Measurements from ENCODE around the gene NLRC5.

Gene NLRC5

DNA sequence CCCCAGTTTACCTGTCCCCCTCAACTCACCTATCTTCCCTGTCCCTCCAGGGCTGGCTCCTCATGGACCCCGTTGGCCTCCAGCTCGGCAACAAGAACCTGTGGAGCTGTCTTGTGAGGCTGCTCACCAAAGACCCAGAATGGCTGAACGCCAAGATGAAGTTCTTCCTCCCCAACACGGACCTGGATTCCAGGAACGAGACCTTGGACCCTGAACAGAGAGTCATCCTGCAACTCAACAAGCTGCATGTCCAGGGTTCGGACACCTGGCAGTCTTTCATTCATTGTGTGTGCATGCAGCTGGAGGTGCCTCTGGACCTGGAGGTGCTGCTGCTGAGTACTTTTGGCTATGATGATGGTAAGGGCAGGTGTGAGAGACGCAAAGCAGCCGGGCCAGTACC, 31.3 kb downstream of the NLRC5 start:
- in situ Hi-C loops (cut with MboI; ENCODE audit: low sequenced_read_pairs): no loop called here

- in situ Hi-C loops (cut with MboI; ENCODE audit: low sequenced_read_pairs): no loop called here
Measured at GRCh38 chr16:57021757-57022156, 32.4 kb downstream of the NLRC5 start.

DNA sequence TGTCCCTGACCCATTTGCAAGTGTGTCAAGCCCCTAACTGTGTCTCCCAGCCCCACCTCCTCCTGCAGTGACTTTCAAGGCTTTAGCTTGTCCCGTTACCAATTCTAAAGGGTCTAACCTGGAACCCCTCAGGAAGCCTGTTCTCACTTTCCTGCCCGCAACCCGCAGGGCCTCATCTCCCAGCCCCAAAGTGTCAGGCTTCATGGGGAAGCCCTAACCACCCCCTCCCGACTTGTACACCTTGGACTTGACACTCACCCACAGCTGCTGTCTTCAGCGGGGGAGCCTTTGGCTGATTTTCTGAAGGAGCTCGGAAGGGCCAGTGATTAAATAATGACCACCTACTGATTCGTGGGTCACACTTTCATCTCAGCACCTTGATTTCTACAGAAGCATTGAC, 33.1 kb downstream of the NLRC5 start:
- in situ Hi-C loops (cut with MboI; ENCODE audit: low sequenced_read_pairs): no loop called here

DNA sequence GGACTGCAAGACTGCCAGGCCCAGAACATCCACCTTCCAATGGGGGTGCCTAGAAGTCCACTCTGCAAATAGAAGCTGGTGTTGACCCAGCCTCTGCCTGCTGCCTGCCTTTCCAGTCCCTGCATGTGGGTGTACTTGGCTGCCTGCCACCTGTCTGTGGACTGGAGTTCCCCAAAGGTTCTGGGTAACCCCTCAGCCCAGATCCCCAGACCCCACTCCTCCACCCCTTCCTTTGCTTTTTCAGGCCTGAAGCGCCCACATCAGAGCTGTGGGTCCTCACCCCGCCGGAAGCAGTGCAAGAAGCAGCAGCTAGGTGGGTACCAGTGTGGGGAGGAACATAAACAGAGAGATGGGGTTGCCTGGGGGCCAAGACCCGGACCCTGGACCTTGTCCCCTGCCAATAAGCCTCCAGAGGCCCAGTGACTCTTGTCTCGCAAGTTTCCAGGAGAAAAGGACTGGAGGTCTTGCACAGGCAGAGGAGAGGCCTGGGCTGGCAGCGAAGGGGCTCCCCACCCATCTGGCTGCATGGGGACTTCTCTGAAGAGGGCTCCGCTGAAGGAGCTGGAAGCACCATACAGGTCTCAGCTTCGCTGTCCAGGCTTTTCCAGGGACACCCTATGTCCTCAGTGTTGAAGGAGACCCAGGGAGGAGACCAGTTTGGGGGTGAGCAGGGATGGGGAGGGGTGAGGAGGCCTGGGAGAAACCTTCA, 34.3 kb downstream of the NLRC5 start:
- in situ Hi-C loops (cut with MboI; ENCODE audit: low sequenced_read_pairs): no loop called here

DNA sequence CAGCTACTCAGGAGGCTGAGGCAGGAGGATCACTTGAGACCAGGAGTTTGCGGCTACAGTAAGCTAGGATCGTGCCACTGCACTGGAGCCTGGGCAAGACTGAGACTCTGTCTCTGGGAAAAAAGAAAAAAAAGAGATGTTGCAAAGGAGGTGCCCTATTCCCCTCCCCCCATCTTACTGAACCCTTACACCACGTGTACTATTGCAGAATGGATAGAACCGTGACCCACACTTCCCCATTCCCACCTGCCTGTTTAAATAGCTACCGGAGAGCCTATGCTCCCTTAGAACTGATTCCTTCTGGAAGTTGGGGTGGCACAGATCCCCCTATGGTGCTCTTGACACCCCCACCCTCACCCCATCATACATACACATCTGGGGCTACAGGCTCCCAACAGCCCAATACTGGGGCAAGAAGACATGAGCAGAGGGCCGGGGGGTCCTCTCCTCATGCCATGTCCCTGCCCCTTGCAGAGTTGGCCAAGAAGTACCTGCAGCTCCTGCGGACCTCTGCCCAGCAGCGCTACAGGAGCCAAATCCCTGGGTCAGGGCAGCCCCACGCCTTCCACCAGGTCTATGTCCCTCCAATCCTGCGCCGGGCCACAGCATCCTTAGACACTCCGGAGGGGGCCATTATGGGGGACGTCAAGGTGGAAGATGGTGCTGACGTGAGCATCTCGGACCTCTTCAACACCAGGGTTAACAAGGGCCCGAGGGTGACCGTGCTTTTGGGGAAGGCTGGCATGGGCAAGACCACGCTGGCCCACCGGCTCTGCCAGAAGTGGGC, 35.7 kb downstream of the NLRC5 start:
- in situ Hi-C loops (cut with MboI; ENCODE audit: low sequenced_read_pairs): no loop called here

- in situ Hi-C loops (cut with MboI; ENCODE audit: low sequenced_read_pairs): no loop called here
Measured at GRCh38 chr16:57025941-57026777, 36.8 kb downstream of the NLRC5 start.

- in situ Hi-C loops (cut with MboI; ENCODE audit: low sequenced_read_pairs): no loop called here
Measured at GRCh38 chr16:57026778-57027062, 37.4 kb downstream of the NLRC5 start.

DNA sequence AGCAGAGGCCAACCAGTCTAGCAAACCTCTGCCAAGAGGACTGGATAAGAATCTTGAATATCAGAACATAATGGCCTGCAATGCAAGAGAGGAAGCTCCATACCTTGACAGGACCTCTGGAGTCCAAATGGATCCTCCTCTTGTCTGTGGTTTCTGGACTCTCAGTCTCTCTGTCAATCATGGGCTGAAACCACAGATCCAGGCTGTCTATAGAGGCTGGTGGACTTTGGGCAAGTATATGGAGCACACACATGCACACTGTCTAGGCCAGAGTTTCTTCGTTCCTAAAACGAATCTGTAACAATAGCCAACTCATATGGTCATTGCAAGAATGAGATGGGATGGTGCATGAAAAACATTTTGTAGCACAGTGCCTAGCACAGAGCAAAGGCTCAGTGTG, 37.7 kb downstream of the NLRC5 start:
- in situ Hi-C loops (cut with MboI; ENCODE audit: low sequenced_read_pairs): no loop called here

GRCh38 chr16:57028086-57028485, 38.7 kb downstream of the NLRC5 start:
- in situ Hi-C loops (cut with MboI; ENCODE audit: low sequenced_read_pairs): no loop called here

GRCh38 chr16:57029161-57030160, 40.1 kb downstream of the NLRC5 start:
- in situ Hi-C loops (cut with MboI; ENCODE audit: low sequenced_read_pairs): no loop called here

GRCh38 chr16:57030346-57030902, 41.1 kb downstream of the NLRC5 start:
- in situ Hi-C loops (cut with MboI; ENCODE audit: low sequenced_read_pairs): no loop called here

- in situ Hi-C loops (cut with MboI; ENCODE audit: low sequenced_read_pairs): no loop called here
Measured at GRCh38 chr16:57031156-57031555, 41.8 kb downstream of the NLRC5 start.

DNA sequence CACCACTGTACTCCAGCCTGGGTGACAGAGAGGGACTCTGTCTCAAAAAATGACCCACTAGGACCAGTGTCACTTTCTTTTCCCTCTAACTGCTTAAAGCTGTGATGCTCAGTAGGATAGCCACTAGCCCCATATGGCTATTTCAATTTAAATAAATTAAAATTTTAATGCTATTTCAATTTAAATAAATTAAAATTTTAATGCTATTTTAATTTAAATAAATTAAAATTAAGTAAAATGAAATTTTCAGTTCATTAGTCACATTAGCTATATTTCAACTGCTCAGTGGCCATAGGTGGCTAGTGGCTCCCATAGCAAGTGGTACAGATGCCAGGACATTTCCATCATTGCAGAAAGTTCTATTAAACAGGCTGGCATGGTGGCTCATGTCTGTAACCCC, 43.0 kb downstream of the NLRC5 start:
- in situ Hi-C loops (cut with MboI; ENCODE audit: low sequenced_read_pairs): no loop called here

DNA sequence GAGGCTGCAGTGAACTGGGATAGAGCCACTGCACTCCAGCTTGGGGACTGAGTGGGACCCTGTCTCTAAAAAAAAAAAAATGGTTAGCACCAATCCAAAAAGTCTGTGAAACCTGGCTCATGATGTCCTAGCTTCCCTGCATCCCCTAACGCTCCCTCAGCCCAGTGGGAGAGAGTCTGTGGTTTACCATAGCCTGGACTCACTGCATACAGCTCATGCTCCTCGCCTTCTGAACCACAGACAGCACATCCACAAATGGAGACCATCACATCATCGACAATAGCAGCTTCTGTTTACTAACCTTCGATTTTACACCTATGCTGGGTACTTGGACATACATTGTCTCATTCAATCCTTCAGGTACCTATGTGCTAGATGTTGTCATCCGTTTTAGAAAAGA, 43.6 kb downstream of the NLRC5 start:
- in situ Hi-C loops (cut with MboI; ENCODE audit: low sequenced_read_pairs): no loop called here

GRCh38 chr16:57036315-57036714, 47.0 kb downstream of the NLRC5 start:
- in situ Hi-C loops (cut with MboI; ENCODE audit: low sequenced_read_pairs): no loop called here

DNA sequence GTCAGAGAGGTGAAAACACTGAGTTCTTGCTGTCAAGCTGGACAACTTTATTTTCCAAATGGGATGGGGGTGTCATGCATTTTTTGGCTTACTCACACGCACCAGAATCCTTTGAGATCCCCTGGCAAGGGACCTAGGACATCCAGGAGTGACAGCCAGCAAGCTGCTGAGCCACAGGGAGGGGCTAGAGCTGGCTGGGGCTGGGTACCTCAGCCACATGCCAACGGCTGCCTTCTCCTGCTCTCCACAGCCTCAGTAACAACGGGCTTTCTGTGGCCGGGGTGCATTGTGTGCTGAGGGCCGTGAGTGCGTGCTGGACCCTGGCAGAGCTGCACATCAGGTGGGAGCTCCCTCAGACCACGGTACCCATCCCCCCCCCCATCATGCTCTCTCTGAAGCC, 47.6 kb downstream of the NLRC5 start:
- in situ Hi-C loops (cut with MboI; ENCODE audit: low sequenced_read_pairs): no loop called here

DNA sequence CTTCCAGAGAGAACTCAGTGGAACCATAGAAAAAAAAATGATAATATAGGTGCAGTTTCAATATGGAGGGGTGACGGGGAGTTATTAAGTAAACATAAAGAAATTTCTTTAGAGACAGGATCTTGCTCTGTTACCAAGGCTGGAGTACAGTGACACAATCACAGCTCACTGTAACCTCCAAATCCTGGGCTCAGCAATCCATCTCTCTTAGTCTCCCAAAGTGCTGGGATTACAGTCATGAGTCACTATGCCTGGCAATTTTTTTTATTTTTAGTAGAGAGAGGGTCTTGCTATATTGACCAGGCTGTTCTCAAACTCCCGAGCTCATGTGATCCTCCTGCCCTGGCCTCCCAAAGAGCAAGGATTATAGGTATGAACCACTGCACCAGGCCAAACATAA, 48.8 kb downstream of the NLRC5 start:
- in situ Hi-C loops (cut with MboI; ENCODE audit: low sequenced_read_pairs): no loop called here

DNA sequence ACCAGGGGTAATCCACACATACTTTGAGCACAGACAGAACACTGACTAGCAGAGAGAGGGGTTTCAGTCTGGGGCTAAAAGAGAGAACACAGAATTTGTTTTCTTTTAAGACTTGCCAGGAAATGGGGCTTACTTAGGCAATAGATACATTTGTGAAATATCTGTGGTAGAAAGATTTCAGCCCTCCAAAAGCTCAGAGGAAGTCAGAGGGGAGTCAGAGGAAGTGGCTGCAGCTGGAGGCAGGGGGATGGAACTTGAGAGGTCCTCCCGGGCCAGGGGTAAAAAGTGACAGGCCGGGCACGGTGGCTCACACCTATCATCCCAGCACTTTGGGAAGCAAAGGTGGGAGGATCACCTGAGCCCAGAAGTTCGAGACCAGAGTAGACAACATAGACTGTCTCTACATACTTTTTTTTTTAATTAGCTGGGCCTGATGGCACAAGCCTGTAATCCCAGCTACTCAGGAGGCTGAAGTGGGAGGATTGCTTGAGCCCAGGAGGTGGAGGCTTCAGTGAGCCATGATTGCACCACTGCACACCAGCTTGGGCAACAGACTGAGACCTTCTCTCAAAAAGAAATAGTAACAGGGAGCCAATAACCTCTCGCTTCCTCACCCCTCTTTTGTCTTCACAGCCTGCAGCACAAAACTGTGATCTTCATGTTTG, 49.9 kb downstream of the NLRC5 start:
- in situ Hi-C loops (cut with MboI; ENCODE audit: low sequenced_read_pairs): no loop called here

- in situ Hi-C loops (cut with MboI; ENCODE audit: low sequenced_read_pairs): no loop called here
Measured at GRCh38 chr16:57041182-57042156, 52.1 kb downstream of the NLRC5 start.

Measured in HL-60/S4 treated with phorbol 12-myristate 13-acetate at 8.2 ng/mL for 4 days and 3 days (cell line).